Measurements from ENCODE around the gene FAM120AOS. TPM values are rescaled to one million over a fixed set of nuclear protein-coding genes. Genes with fewer than 3 reads are reported as not detected.

FAM120AOS gene
- total RNA-seq, 1 experiment from 2014 or later, result 27.8 TPM

DNA sequence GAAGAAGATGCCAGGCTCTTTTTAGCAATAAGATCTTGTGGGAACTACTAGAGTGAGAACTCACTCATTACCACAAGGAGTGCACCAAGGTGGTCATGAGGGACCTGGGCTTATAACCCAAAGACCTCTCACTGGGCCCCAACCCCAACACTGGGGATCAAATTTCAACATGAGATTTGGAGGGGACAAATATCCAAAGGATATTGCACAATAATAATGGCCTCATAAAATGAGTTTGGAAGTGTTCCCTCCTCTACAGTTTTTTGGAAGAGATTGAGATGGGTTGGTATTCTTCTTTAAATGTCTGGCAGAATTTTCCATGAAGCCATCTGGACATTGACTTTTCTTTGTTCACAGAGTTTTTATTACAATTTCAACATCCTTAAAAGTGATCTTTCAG lies 39.9 kb downstream of the FAM120AOS start:
- intact Hi-C loops (cut with micrococcal nuclease; ENCODE audit: unreplicated experiment), result no loop called here
- H3K27me3 ChIP-seq (ENCODE audit: insufficient read depth, low read depth), result no peaks in the 10 kb centered on the region
- TF ChIP-seq, protein P1, sequence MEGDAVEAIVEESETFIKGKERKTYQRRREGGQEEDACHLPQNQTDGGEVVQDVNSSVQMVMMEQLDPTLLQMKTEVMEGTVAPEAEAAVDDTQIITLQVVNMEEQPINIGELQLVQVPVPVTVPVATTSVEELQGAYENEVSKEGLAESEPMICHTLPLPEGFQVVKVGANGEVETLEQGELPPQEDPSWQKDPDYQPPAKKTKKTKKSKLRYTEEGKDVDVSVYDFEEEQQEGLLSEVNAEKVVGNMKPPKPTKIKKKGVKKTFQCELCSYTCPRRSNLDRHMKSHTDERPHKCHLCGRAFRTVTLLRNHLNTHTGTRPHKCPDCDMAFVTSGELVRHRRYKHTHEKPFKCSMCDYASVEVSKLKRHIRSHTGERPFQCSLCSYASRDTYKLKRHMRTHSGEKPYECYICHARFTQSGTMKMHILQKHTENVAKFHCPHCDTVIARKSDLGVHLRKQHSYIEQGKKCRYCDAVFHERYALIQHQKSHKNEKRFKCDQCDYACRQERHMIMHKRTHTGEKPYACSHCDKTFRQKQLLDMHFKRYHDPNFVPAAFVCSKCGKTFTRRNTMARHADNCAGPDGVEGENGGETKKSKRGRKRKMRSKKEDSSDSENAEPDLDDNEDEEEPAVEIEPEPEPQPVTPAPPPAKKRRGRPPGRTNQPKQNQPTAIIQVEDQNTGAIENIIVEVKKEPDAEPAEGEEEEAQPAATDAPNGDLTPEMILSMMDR (conservative IDR thresholded peaks at IDR 0.05), result no peak
- no TSS peak for BruUV-seq (replicated peaks)
- ChIA-PET CTCF (no interaction called here), POLR2A (ENCODE audit: unreplicated experiment) (no interaction called here)
- no peaks in the 10 kb centered on the region for H3K36me3 ChIP-seq (ENCODE audit: low read depth)
- no peaks in the 10 kb centered on the region for H3K4me1 ChIP-seq (replicated peaks; ENCODE audit: insufficient read depth)
- H4K20me1 ChIP-seq (ENCODE audit: insufficient read depth), result no peaks in the 10 kb centered on the region
- no peak overlapping the region for H3K4me2 ChIP-seq
- H3K9me2 ChIP-seq (ENCODE audit: insufficient read depth), result 0 out of 2 replicates have a peak, but pooled peaks cover 4% of the 10 kb centered on the region
- no peak for DNase-seq
- no peaks in the 10 kb centered on the region for H3F3A ChIP-seq (ENCODE audit: insufficient read depth, low read depth)
- no peaks in the 10 kb centered on the region for H3K79me2 ChIP-seq (ENCODE audit: low read depth)
- peaks cover 8% of the 10 kb centered on the region for H3K9me3 ChIP-seq (ENCODE audit: insufficient read depth, low read depth)
- H2AFZ ChIP-seq, result no peak overlapping the region
- H3K27ac ChIP-seq, result no peak overlapping the region
- H3K4me3 ChIP-seq, result no peak overlapping the region

DNA sequence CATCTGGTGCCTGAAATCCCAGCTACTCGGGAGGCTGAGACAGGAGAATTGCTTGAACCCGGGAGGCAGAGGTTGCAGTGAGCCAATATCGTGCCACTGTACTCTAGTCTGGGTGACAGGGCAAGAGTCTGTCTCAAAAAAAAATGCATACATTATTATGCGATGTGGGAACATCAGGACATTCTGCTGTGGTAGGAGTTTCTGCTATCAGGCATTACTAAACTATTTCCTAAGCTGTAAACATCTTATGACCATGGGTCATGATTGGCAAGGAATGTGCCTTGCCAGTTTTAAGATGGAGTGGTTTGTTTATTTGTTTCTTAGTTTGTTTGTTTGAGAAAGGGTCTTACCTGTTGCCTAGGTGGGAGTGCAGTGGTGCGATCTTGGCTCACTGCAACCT lies 47.0 kb downstream of the FAM120AOS start:
- BruUV-seq (replicated peaks), result no TSS peak

DNA sequence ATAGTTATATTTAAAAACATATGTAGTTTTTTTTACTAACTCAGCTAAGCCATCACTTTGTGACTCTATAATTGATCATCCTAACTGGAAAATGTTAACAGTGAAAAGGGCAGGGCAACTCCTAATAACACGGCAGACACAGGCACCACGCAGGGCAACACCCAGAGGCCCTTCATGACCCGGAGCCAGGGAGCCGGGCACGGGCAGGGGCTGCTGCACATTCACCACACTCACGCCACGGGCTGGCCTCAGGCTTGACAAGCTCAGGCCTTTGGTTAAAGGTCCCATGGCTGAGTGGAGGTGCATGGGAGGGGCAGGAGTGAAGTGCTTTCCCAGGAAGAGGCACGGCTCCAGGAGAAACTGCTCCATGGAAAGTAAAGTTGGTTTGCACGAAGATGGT lies 54.9 kb downstream of the FAM120AOS start:
- no peak for DNase-seq
- Histone ChIP-seq H3F3A (ENCODE audit: insufficient read depth, low read depth) (no peaks in the 10 kb centered on the region), H3K4me2 (no peak overlapping the region), H3K9me3 (ENCODE audit: insufficient read depth, low read depth) (no peaks in the 10 kb centered on the region), H3K4me3 (no peak overlapping the region), H4K20me1 (ENCODE audit: insufficient read depth) (no peaks in the 10 kb centered on the region), H3K9me2 (ENCODE audit: insufficient read depth) (no peaks in the 10 kb centered on the region; the same call in 1 of the 2 replicates), H3K79me2 (ENCODE audit: low read depth) (no peaks in the 10 kb centered on the region), H3K27me3 (ENCODE audit: insufficient read depth, low read depth) (no peaks in the 10 kb centered on the region), H3K27ac (no peak overlapping the region), H2AFZ (no peak overlapping the region), H3K36me3 (ENCODE audit: low read depth) (no peaks in the 10 kb centered on the region), H3K4me1 (replicated peaks; ENCODE audit: insufficient read depth) (no peaks in the 10 kb centered on the region)
- TF ChIP-seq, protein P1 (conservative IDR thresholded peaks at IDR 0.05), result no peak
- no peak for TF ChIP-seq EZH2 (IDR thresholded peaks at IDR 0.05; ENCODE audit: low read depth)
- ChIA-PET POLR2A (ENCODE audit: unreplicated experiment) (no interaction called here), CTCF (no interaction called here)
- intact Hi-C loops (cut with micrococcal nuclease; ENCODE audit: unreplicated experiment), result no loop called here
- BruUV-seq (replicated peaks), result no TSS peak

More for the DNA sequence above, 47.0 kb downstream of the FAM120AOS start:
- H3K4me3 ChIP-seq, result no peak overlapping the region
- H3K9me2 ChIP-seq (ENCODE audit: insufficient read depth), result peaks cover 4% of the 10 kb centered on the region; the same call in 1 of the 2 replicates
- TF ChIP-seq, protein P1 (conservative IDR thresholded peaks at IDR 0.05), result no peak
- TF ChIP-seq EZH2 (IDR thresholded peaks at IDR 0.05; ENCODE audit: low read depth), result no peak
- ChIA-PET POLR2A (ENCODE audit: unreplicated experiment) (no interaction called here), CTCF (no interaction called here)
- H2AFZ ChIP-seq, result no peak overlapping the region
- no peak overlapping the region for H3K27ac ChIP-seq
- no peaks in the 10 kb centered on the region for H3F3A ChIP-seq (ENCODE audit: insufficient read depth, low read depth)
- no peaks in the 10 kb centered on the region for H3K9me3 ChIP-seq (ENCODE audit: insufficient read depth, low read depth)
- H3K4me1 ChIP-seq (replicated peaks; ENCODE audit: insufficient read depth), result no peaks in the 10 kb centered on the region
- no peak overlapping the region for H3K4me2 ChIP-seq
- no peak for DNase-seq
- H3K36me3 ChIP-seq (ENCODE audit: low read depth), result no peaks in the 10 kb centered on the region
- H3K27me3 ChIP-seq (ENCODE audit: insufficient read depth, low read depth), result no peaks in the 10 kb centered on the region
- intact Hi-C loops (cut with micrococcal nuclease; ENCODE audit: unreplicated experiment), result no loop called here
- no peaks in the 10 kb centered on the region for H4K20me1 ChIP-seq (ENCODE audit: insufficient read depth)
- H3K79me2 ChIP-seq (ENCODE audit: low read depth), result no peaks in the 10 kb centered on the region
